Measurements from ENCODE around the gene PPFIBP1.
"Not testable (repeated sequence)": the region's sequence is repeated elsewhere in the genome, so short reads cannot be mapped to it uniquely, and the experiment has no call there.

The PPFIBP1 gene

GRCh38 chr12:27544858-27545257, 20.9 kb downstream of the PPFIBP1 start:
- DNase-seq, result not testable (repeated sequence)

- no peak for DNase-seq
These were observed 21.7 kb downstream of the PPFIBP1 start for GRCh38 chr12:27545665-27546064.

- DNase-seq, result no peak
These were observed 23.6 kb downstream of the PPFIBP1 start for GRCh38 chr12:27547592-27547991.

- DNase-seq, result no peak
These were observed 24.5 kb downstream of the PPFIBP1 start for GRCh38 chr12:27548301-27549199.

DNA sequence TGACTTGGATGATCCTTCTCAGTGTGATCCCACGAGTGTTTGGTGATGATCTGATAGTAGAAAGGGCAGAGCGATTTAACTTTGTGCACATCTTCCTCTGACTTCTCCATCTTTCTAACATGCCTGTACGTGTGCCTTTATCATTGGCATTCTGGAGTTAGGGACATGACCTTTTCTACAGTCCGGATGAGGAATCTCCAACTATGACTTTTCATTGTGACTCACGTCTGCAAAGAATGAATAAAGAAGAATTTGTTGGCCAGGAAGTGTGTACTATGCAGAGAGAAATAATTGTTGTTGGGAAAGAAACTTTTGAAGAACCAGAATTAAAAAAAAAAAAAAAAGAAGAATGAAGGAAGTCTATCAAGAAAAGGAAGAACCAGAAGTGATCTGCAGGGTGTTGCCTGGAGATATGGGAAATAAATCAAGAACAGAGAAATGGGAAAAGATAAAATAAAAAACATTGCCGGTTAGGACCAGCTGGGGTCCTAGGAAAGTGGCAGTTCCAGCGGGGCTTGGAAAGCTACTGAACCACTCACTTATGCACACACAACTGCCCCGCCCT, 25.3 kb downstream of the PPFIBP1 start:
- no peak for DNase-seq

DNA sequence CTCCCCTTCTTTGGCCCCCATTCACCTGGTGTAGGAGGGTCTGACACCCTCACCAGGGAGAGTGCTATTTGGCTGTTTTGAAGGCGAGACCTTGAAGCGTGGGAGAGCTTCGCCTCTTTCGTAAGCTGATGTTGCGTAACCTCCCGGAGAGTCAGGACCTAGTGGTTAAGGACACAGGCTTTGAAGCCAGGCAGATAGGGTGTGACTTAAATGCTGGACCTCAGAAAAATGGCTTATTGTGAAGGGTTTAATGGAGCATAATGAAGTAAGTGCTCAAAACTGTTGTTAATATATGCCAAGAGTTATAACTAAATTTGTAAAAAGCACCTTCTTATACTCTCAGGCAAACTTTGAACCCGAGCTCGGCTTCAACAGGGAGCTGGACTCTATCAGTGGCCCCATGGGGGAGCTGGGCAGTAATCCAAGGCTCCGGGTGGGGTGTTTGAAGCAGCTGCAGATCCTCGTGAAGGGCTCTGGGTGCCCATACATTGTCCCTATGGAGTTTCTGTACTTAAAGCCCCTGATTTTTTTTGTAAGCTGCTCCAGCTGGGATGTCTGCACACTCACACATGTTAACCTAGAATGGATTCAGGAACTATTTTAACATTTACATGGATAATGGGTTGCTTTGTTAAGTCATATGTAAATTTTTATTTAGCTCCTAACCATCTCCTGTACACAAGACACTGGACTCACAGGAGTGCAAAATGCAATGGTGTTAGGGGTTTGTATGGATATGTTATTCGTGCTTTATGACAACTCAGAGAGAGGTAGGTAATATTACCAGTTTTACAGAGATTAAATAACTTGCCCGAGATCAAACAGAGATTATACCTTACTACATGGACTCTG, 26.0 kb downstream of the PPFIBP1 start:
- DNase-seq, result no peak

DNA sequence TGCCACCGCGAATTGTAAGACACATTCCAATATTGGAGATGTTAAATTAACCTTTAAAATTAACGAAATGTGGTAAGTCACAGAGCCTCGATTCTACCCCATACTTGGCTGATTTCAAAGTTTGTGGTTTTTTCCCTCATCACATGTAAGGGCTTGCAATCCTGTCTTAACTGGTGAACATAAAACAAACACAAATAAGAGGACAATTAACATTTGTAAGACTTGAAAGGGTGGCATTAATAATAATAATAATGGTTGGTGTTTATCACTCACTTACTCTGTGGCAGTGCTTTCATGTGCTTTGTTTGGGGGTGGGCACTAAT, 26.6 kb downstream of the PPFIBP1 start:
- DNase-seq, result no peak

DNA sequence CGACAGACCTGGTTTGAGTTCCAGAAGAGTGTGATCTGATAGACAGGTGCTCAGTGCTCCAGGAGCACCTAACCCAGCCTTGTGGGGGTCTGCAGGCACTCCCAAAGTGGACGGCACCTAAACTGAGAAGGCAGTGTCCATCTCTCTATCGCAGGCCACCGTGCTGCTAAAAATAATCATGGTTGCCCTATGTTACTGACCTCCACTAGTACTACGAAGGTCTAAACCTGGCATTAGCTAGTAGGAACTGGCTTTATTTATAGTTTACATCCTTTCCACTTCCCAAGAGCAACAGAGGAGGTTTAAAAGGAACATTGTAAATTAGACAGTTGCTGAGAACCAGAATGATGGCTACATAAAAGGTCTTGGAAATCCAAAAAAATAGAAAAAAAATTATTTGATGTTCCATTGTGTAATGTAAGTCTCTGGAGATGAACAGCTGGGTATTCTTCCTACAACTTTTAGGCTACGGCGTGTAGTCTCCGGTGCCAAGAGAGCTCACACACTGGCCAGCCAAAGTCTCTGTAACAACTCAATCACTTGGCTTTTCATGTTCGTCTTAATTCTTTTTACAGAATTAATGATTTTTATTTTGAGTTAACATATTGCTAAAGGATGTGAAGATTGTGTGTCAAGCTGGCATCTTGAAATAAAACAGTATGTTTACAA, 27.3 kb downstream of the PPFIBP1 start:
- DNase-seq, result no peak

DNA sequence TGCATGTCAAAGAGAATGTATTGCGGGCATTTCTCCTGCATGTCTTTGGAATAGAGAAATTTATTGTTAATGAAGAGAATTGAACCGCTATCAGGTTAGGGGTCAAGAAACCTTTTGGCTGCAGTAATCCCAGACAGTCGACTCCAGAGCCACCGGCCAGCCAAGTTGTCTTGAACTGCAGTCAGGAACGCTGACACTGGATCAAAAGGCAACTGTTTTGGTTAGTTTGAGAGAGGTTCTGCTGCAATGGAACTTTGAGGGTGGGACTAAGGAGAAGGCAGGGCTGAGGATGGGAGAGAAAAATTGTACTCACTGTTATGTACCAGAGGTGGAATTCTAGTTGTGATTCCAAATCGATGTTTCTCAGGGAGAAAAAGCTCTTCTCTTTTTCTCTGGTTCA, 28.2 kb downstream of the PPFIBP1 start:
- no peak for DNase-seq

DNA sequence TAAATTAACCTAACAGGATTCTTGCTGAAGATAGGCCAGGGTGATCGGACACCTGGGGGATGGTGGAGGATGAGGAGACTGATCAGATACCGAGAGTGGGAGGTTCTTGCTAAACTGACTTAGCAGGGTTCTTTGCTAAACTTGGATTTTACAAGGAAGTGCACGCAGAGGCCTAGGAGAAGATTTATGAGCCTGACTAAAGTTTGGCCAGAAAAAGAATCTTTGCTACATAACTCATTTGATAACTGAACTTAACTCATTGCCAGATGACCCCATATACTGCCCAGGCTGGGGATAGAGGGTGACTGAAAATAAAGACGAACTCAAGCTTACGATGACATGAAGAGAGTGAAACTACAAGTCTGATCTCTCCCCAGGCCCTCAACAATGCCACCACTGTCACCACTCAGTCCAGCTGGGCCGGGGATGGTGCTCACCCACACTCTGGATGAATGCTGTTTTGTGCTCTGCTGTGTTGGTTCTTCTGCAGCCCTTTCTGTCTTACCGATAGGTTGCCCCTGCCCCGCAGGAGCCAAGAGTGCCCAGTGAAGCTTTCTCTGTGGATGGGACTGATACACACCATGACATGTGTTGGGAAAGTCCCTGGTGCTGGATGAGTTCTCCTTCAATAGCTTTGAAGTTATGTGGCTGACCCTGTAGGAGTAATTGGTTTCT, 29.0 kb downstream of the PPFIBP1 start:
- DNase-seq, result no peak

DNA sequence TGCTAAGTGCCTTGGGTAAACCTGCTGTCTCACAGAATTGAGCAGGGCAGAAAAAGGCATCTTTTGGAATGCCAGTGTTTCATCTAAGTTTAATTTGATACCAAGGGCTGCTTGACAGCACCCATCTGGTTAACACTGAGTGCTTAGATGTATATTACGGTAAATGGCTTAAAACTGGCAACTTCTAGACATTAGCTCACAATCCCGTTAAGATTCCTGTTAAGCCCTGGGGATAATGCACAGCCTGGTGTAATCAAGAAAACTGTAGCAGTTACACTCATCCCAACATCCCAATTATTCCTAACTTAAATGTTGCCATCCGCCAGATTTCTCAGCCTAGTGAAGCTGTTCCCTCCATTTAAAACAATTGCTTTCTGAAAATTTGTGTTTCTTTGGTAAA, 29.9 kb downstream of the PPFIBP1 start:
- no peak for DNase-seq

- DNase-seq, result no peak
These were observed 30.6 kb downstream of the PPFIBP1 start for GRCh38 chr12:27554421-27555186.

- DNase-seq, result no peak
These were observed 31.4 kb downstream of the PPFIBP1 start for GRCh38 chr12:27555361-27555760.

DNA sequence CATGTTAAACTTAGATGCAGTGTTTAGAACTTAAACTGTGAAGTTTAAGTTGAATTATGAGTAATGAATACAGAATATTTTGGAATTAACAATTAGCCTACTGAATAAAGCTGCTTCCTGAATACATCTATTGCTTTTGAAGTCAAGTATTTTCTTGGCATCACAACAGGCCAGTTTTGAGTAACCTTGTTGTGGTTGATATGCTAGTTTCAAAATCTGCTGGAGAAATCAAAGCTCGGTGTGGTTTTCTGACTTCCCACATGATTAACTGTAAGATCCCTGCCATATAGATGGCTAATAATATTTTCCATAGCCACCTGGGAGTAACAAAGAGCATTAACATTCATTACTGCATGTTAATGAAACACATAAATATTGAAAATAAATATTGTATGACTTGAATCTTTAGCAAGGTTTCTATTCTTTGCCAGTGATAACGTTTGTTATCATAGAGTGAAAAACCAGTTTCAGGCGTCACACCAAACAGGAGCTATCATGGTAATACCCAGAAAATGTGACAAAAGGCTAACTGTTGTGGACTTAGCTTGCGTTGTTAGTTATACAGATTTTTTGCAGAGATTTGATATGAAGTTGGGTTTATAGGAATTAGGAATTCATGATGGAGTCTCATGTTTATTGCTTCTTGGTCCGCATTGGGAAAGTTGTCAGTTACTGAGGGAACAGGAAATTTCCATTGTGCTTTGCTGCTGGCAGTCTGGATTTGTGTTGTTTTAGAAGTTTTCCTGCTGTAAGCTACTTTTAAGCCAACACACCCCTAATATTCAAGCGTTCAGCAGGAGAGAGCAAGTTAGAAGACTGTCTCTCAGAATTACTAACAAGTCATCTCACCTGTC, 32.1 kb downstream of the PPFIBP1 start:
- no peak for DNase-seq

DNA sequence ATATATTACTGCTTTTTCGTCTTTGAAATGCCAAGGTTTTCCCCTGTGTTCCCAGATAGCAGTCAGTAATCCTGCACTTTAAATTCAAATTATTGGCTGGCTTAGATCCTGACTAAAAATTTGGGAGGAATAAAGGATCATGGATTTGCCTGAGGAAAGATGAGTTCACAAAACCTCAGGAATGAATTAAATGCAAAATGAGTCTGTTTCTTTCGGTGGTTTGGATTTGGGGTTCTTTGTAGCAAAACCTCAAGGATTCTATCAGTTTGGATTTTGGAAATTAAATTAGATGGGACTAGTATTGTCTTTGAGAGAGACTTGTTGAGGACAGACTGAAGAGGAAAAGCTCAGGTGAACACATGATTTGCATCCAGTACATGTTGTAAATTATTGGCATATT, 36.1 kb downstream of the PPFIBP1 start:
- DNase-seq, result no peak

GRCh38 chr12:27561535-27562350, 37.7 kb downstream of the PPFIBP1 start:
- no peak for DNase-seq

- DNase-seq, result no peak
These were observed 40.7 kb downstream of the PPFIBP1 start for GRCh38 chr12:27564612-27565213.

DNA sequence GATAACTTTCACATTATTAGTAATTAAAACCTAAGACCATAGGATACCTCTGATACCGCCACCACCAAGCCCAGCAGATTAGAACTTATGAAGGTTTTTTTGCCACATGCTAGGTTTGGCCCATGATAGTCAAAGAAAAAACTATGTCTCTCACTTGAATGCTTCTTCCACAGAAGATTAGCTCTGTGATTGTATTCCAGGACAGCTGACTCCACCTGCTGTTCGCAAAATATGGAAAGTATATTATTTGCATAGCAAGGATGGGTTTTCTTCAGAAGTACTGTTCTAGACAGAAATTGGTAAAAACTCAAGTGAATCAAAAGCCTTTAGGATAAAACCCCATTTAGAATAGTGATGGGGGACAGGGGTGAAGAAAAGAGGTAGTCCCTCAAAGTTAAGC, 42.2 kb downstream of the PPFIBP1 start:
- no peak for DNase-seq

DNA sequence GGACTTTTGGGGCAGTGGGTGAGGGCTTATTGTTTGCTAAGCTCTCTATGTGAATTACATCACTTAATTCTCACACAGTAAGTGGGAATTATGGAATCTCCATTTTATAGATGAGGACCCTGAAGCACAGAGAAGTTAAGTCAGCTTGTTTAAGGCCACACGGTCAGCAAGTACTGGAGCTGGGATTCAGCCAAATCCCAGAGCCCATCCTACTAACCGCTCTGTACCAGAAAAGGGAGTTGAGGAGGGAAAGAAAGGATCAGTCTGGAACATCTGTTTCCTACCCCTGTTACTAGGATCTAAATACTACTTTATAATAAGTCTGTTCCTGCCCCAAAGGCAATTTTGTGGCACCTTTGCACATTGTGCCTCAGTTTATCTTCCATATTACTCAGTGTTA, 42.6 kb downstream of the PPFIBP1 start:
- no peak for DNase-seq

GRCh38 chr12:27571463-27571862, 47.5 kb downstream of the PPFIBP1 start:
- DNase-seq, result no peak

All from CD4-positive, alpha-beta T cell treated with Interleukin-21 for 1 hour (primary cell).